GM12878 (cell line): ENCODE data around the gene IL16. TPM values are rescaled to one million over a fixed set of nuclear protein-coding genes. Genes with fewer than 3 reads are reported as not detected.

Source experiments
- ATAC-seq: fragments of 200-7000 bp; cut with Tn5 transposase; 3 replicates; pipeline ENCODE4 v1.9.1; 2020; ENCODE audit warnings: mild to moderate bottlenecking, moderate library complexity
- BruUV-seq: library from RNA; stranded (reverse); fragments of 400-500 nt; replicated peaks from 2 replicates; lab custom pipeline; 2021; lab: Mats Ljungman, UMichigan
- CTCF ChIA-PET: fragments of 300-600 bp; sonication (Branson Sonifier 250); formaldehyde crosslinking; extraction: SDS; loops from one replicate; lab custom pipeline; 2021; ENCODE audit warnings: inconsistent platforms; lab: Yijun Ruan, JAX
- POLR2A ChIA-PET: fragments of 350-600 bp; formaldehyde crosslinking; extraction: SDS; loops from one replicate; lab custom pipeline; 2021; ENCODE audit warnings: inconsistent platforms; lab: Charles Lee
- RAD21 ChIA-PET: fragments of 300-600 bp; sonication (Branson Sonifier 250); formaldehyde crosslinking; loops from one replicate; lab custom pipeline; 2023; ENCODE audit warnings: antibody characterized with exemption; ENCODE audit not compliant: unreplicated experiment; lab: Charles Lee
- SMC1A ChIA-PET: fragments of 300-600 bp; sonication (Branson Sonifier 250); formaldehyde crosslinking; loops from one replicate; lab custom pipeline; 2023; ENCODE audit not compliant: unreplicated experiment, uncharacterized antibody; lab: Charles Lee
- DNase-seq: peaks from one replicate; pipeline ENCODE4 v3.0.0-alpha.2; 2011; ENCODE audit warnings: low read depth, low spot score
- FAIRE-seq: peaks from 3 replicates; lab custom pipeline; 2011; peaks lifted over from hg19 to GRCh38; lab: Jason Lieb, UNC
- H2AFZ ChIP-seq: 2 replicates; pipeline ENCODE4 v1.6.0; 2011; ENCODE audit warnings: low read depth, low read length, control low read depth; ENCODE audit not compliant: control insufficient read depth
- H3K27ac ChIP-seq: 2 replicates; pipeline ENCODE4 v1.5.1; 2011; ENCODE audit warnings: control low read depth; ENCODE audit not compliant: control insufficient read depth, insufficient read depth
- H3K27me3 ChIP-seq, 2 experiments: replicated peaks in 1 of 2; 2 replicates each; pipeline versions ENCODE4 v1.6.0 to v1.6.1; 2011; ENCODE audit warnings: low read length in 1 of 2; ENCODE audit not compliant: control insufficient read depth in 2 of 2, insufficient read depth in 2 of 2
- H3K36me3 ChIP-seq, 2 experiments: 2 replicates each; pipeline ENCODE4 v1.5.1; 2011; ENCODE audit warnings: low read length in 1 of 2; ENCODE audit not compliant: control insufficient read depth in 2 of 2, insufficient read depth in 2 of 2
- H3K4me1 ChIP-seq: 2 replicates; pipeline ENCODE4 v1.6.1; 2011; ENCODE audit warnings: mild to moderate bottlenecking, low read length, moderate library complexity, mixed read lengths; ENCODE audit not compliant: control insufficient read depth, insufficient read depth
- H3K4me2 ChIP-seq: 2 replicates; pipeline ENCODE4 v1.6.0; 2011; ENCODE audit warnings: control low read depth; ENCODE audit not compliant: control insufficient read depth, insufficient read depth
- H3K4me3 ChIP-seq: fragments of 200-600 bp; sonication (generic); 2 replicates; pipeline ENCODE4 v1.5.1; 2016
- H3K79me2 ChIP-seq: 2 replicates; pipeline ENCODE4 v1.6.0; 2011; ENCODE audit warnings: low read length; ENCODE audit not compliant: control insufficient read depth, insufficient read depth
- H3K9ac ChIP-seq: 2 replicates; pipeline ENCODE4 v1.8.0; 2011; ENCODE audit warnings: low read length, control low read depth, mixed read lengths; ENCODE audit not compliant: control insufficient read depth, insufficient read depth
- H3K9me3 ChIP-seq: replicated peaks from 3 replicates; pipeline ENCODE4 v1.5.1; 2011; ENCODE audit warnings: mild to moderate bottlenecking, low read length; ENCODE audit not compliant: control insufficient read depth, insufficient read depth
- H4K20me1 ChIP-seq: 2 replicates; pipeline ENCODE4 v1.6.0; 2011; ENCODE audit not compliant: control insufficient read depth, insufficient read depth
- BHLHE40 ChIP-seq, 2 experiments: fragments of 450-650 bp in 1 of 2; IDR thresholded peaks; 2 replicates each; pipeline ENCODE4 v1.6.1; 2011 to 2017; ENCODE audit warnings: low read depth in 2 of 2, borderline replicate concordance in 1 of 2, improper control_type of control experiment in 1 of 2, low read length in 1 of 2, mild to moderate bottlenecking in 1 of 2
- IRF5 ChIP-seq: fragments of 450-650 bp; IDR thresholded peaks from 2 replicates; pipeline ENCODE4 v1.6.1; 2017; ENCODE audit warnings: borderline replicate concordance
- JUNB ChIP-seq: IDR thresholded peaks from 2 replicates; pipeline ENCODE4 v1.6.1; 2016; ENCODE audit warnings: antibody characterized with exemption, mild to moderate bottlenecking
- MAX ChIP-seq: IDR thresholded peaks from 2 replicates; pipeline ENCODE4 v1.6.1; 2012; ENCODE audit warnings: low read depth, low read length, improper control_type of control experiment
- MYC ChIP-seq: IDR thresholded peaks from 2 replicates; pipeline ENCODE4 v1.6.1; 2011; ENCODE audit warnings: mild to moderate bottlenecking, low read length, moderate library complexity, inconsistent platforms; ENCODE audit not compliant: insufficient read depth, insufficient replicate concordance, insufficient read length, severe bottlenecking
- PRDM15 ChIP-seq: fragments of 450-650 bp; formaldehyde crosslinking; IDR thresholded peaks from 2 replicates; pipeline ENCODE4 v1.4.0; 2020; ENCODE audit warnings: mild to moderate bottlenecking, moderate library complexity
- RAD21 ChIP-seq: IDR thresholded peaks from 2 replicates; pipeline ENCODE4 v1.6.1; 2011; ENCODE audit warnings: mild to moderate bottlenecking, low read depth, low read length, moderate library complexity; ENCODE audit not compliant: insufficient read depth
- RB1 ChIP-seq: fragments of 450-650 bp; formaldehyde crosslinking; IDR thresholded peaks from 2 replicates; pipeline ENCODE4 v1.6.1; 2017; ENCODE audit warnings: mild to moderate bottlenecking, borderline replicate concordance
- SIN3A ChIP-seq: IDR thresholded peaks from 2 replicates; pipeline ENCODE4 v1.6.1; 2012; ENCODE audit warnings: low read depth, low read length, improper control_type of control experiment
- USF2 ChIP-seq: IDR thresholded peaks from 2 replicates; pipeline ENCODE4 v1.6.1; 2011; ENCODE audit warnings: low read depth, low read length, improper control_type of control experiment, borderline replicate concordance
- WGBS: methylation state at CpG from one replicate; pipeline ENCODE4 v1.1.6; 2016; ENCODE audit warnings: low lambda C conversion rate; ENCODE audit not compliant: insufficient replicate concordance, insufficient coverage; ENCODE audit errors: missing lambda C conversion rate; 5-methylcytosine and 5-hydroxymethylcytosine counted together
- in situ Hi-C: fragments of 300-500 bp; cut with MboI; formaldehyde crosslinking; loops from 9 replicates; pipeline ENCODE4 v1.14.3; 2018; ENCODE audit warnings: mixed read lengths
- intact Hi-C: fragments of 100-400 bp; cut with micrococcal nuclease; formaldehyde crosslinking; loops from one replicate; pipeline ENCODE4 v1.14.2; 2022; ENCODE audit not compliant: unreplicated experiment
- polyA plus RNA-seq, 11 experiments: library from polyadenylated mRNA; depleted of rRNA in 4 of 11; unstranded in 6 of 11; stranded (reverse) in 5 of 11; fragments of >200 nt; fragmentation: Nextera tagmentation in 4 of 11; fragmentation: Illumina TruSeq in 1 of 11; extraction: Ambion mirVana in 4 of 11; extraction: Trizol in 1 of 11; gene quantifications; 1 replicate in 1 of 11; 2 replicates in 10 of 11; pipeline versions ENCODE4 v1.2.1 to v1.2.3, GENCODE V29; 2011 to 2016; ENCODE audit warnings: inconsistent platforms in 2 of 11, missing spikeins in 2 of 11, low read depth in 1 of 11
- total RNA-seq, 4 experiments: library from RNA; depleted of rRNA in 3 of 4; stranded (reverse); fragments of >200 nt in 3 of 4; fragmentation: Illumina TruSeq in 1 of 4; extraction: Trizol in 1 of 4; gene quantifications; 2 replicates each; pipeline versions ENCODE4 v1.2.1 to v1.2.3, GENCODE V29; 2013 to 2021

The IL16 gene
- total and polyA plus RNA-seq, 10 of the 15 experiments (the other 5 are each of a cell fraction or from before 2014, with no cell fraction given), result 21.7 to 206 (median 44.5) TPM

GRCh38 chr15:81274255-81274654, 77.6 kb downstream of the IL16 start:
- no peaks in the 10 kb centered on the region for H3K36me3 ChIP-seq
- H3K9ac ChIP-seq, result no peak overlapping the region
- no peak overlapping the region for H2AFZ ChIP-seq
- FAIRE-seq (no peak), DNase-seq (no peak), ATAC-seq (no peak)
- 69% methylated on average over 4 of the region's 4 CpGs for WGBS
- no TSS peak for BruUV-seq
- no peak overlapping the region for H3K4me2 ChIP-seq
- H3K9me3 ChIP-seq, result peaks cover 5% of the 10 kb centered on the region
- intact Hi-C loops (loop anchor here (10.0 kb wide), 1 partner anchor 201 kb away; no protein-coding TSS in a partner anchor), in situ Hi-C loops (no loop called here)
- no peak overlapping the region for H3K27ac ChIP-seq
- CTCF ChIA-PET, result interaction anchor here (0.6 to 11.0 kb wide), 21 partner anchors 8 to 241 kb away, joined by 3 to 242 read pairs (median 12); partner anchors contain the start of gene STARD5
- RAD21 ChIA-PET, result interaction anchor here (0.9 to 7.4 kb wide), 13 partner anchors 8 to 126 kb away, joined by 3 to 137 read pairs (median 15); partner anchors contain the start of gene STARD5
- no peaks in the 10 kb centered on the region for H4K20me1 ChIP-seq
- POLR2A ChIA-PET, result interaction anchor here (1.5 kb wide), 1 partner anchor 62 kb away, joined by 3 read pairs; no protein-coding TSS in a partner anchor
- H3K27me3 ChIP-seq, result no peaks in the 10 kb centered on the region
- peaks cover 7% of the 10 kb centered on the region for H3K4me1 ChIP-seq
- SMC1A ChIA-PET, result interaction anchor here (0.7 to 4.8 kb wide), 16 partner anchors 8 to 276 kb away, joined by 3 to 122 read pairs (median 13); partner anchors contain the start of gene STARD5
- H3K4me3 ChIP-seq, result no peak overlapping the region
- TF ChIP-seq IRF5 (no peak), PRDM15 (CRISPR knock-in tag) (no peak), JUNB (no peak), BHLHE40 (IDR thresholded peaks at IDR 0.05; ENCODE audit: borderline replicate concordance in 1 of 2, low read depth in 2 of 2, low read length in 1 of 2) (no peak), USF2 (no peak), RAD21 (no peak), MYC (no peak), SIN3A (no peak), MAX (no peak), RB1 (no peak)
- H3K79me2 ChIP-seq, result no peaks in the 10 kb centered on the region
